G401 (cell line): ENCODE results near the gene TMEM231. TPM values are rescaled to one million over a fixed set of nuclear protein-coding genes. Genes with fewer than 3 reads are reported as not detected.
"Not testable (repeated sequence)": the region's sequence is repeated elsewhere in the genome, so short reads cannot be mapped to it uniquely, and the experiment has no call there.

Source experiments
- DNase-seq: peaks from one replicate; pipeline ENCODE4 v3.0.0-alpha.2; 2015; ENCODE audit warnings: low spot score
- in situ Hi-C: cut with HindIII; loops from 2 replicates; pipeline ENCODE4 v1.10.0; 2016; ENCODE audit warnings: low sequenced_read_pairs, mixed read lengths
- total RNA-seq: library from RNA; depleted of rRNA; stranded (reverse); fragments of >200 nt; shearing (Covaris generic); gene quantifications from 2 replicates; pipeline ENCODE4 v1.2.3, GENCODE V29; 2014; rRNA removed

The TMEM231 gene
- total RNA-seq, 1 experiment from 2014 or later, result 46.1 TPM

GRCh38 chr16:75501359-75501758 is 54.7 kb downstream of the TMEM231 start:
- in situ Hi-C loops, result no loop called here
- no peak for DNase-seq

- in situ Hi-C loops, result not testable (repeated sequence)
Measured at GRCh38 chr16:75498605-75499322, 57.3 kb downstream of the TMEM231 start.

GRCh38 chr16:75497558-75497957 is 58.5 kb downstream of the TMEM231 start:
- in situ Hi-C loops, result no loop called here

More at GRCh38 chr16:75498605-75499322, 57.3 kb downstream of the TMEM231 start:
- DNase-seq, result peak; percentile 53

GRCh38 chr16:75495076-75495674 is 60.9 kb downstream of the TMEM231 start, which contains the start of gene CHST6:
Gene CHST6 (minus strand): TSS chr16:75495441. CDS start chr16:75479828, 15,613 bp downstream.
- in situ Hi-C loops, result no loop called here
- peak; percentile 68 for DNase-seq

More at GRCh38 chr16:75497558-75497957, 58.5 kb downstream of the TMEM231 start:
- peak; percentile 93 for DNase-seq

GRCh38 chr16:75494661-75495075 is 61.4 kb downstream of the TMEM231 start:
- in situ Hi-C loops, result no loop called here
- DNase-seq, result peak; percentile 63

- in situ Hi-C loops, result no loop called here
- DNase-seq, result no peak
Measured at GRCh38 chr16:75494184-75494583, 61.9 kb downstream of the TMEM231 start.

- in situ Hi-C loops, result no loop called here
- DNase-seq, result peak; percentile 51
Measured at GRCh38 chr16:75491876-75492275, 64.2 kb downstream of the TMEM231 start.

- DNase-seq, result no peak
- in situ Hi-C loops, result no loop called here
Measured at GRCh38 chr16:75488322-75488721, 67.7 kb downstream of the TMEM231 start.

Other genes with a start within 250 kb of the TMEM231 start
- gene CFDP1, start 122.7 kb downstream of the TMEM231 start, total RNA-seq, result 58.3 and 63.1 TPM in 2 replicates
- gene TMEM170A, start 91.6 kb downstream of the TMEM231 start, total RNA-seq, result 33.0 and 47.7 TPM in 2 replicates
- gene CHST6, start 60.8 kb downstream of the TMEM231 start, total RNA-seq, result 0.31 TPM in 1 of 2 replicates, not detected in the other
- gene CHST5, start 20.1 kb downstream of the TMEM231 start, total RNA-seq, result 0.12 TPM in 1 of 2 replicates, not detected in the other
- 18.9 and 20.1 TPM in 2 replicates for gene GABARAPL2, start 10.1 kb upstream of the TMEM231 start, total RNA-seq
- gene ADAT1, start 67.0 kb upstream of the TMEM231 start, total RNA-seq, result 24.2 and 25.1 TPM in 2 replicates
- 266 and 292 TPM in 2 replicates for gene KARS1, start 91.4 kb upstream of the TMEM231 start, total RNA-seq
- gene TERF2IP, start 91.5 kb upstream of the TMEM231 start, total RNA-seq, result 23.8 and 34.3 TPM in 2 replicates
- not detected in 2 replicates for gene CPHXL2, start 120.8 kb upstream of the TMEM231 start, total RNA-seq
- not detected in 2 replicates for gene DUXB, start 145.2 kb upstream of the TMEM231 start, total RNA-seq
- not detected in 2 replicates for gene CPHXL, start 170.2 kb upstream of the TMEM231 start, total RNA-seq